ENCODE results near the gene ANKS6. TPM values are rescaled to one million over a fixed set of nuclear protein-coding genes. Genes with fewer than 3 reads are reported as not detected.

ANKS6 gene
- total RNA-seq, 2 experiments from 2014 or later = 11.8 to 12.2 TPM

GRCh38 chr9:98833090-98833956 is 37.0 kb upstream of the ANKS6 start:
- Mint-ChIP-seq H3K27me3 (no peaks in the 10 kb centered on the region), H3K4me3 (no peak overlapping the region), H3K36me3 (ENCODE audit: low read depth) (peaks cover 55% of the 10 kb centered on the region), H3K27ac (no peak overlapping the region), H3K4me1 (ENCODE audit: low read depth) (no peaks in the 10 kb centered on the region), H3K9me3 (no peaks in the 10 kb centered on the region)
- ChIA-PET CTCF (no interaction called here), POLR2A (no interaction called here)
- intact Hi-C loops (cut with DNase I, micrococcal nuclease) = no loop called here
- Histone ChIP-seq H3K27ac (ENCODE audit: low read depth in 1 of 2, low read length in 2 of 2) (no peak overlapping the region), H3K4me3 (ENCODE audit: low read length) (no peak overlapping the region), H3K9me3 (ENCODE audit: control insufficient read depth in 1 of 2, insufficient read depth in 1 of 2, low read length in 2 of 2) (no peaks in the 10 kb centered on the region), H3K4me1 (ENCODE audit: insufficient read depth, low read length) (no peaks in the 10 kb centered on the region), H3K27me3 (ENCODE audit: control insufficient read depth in 1 of 2, insufficient read depth in 2 of 2, low read length in 2 of 2) (no peaks in the 10 kb centered on the region), H3K36me3 (ENCODE audit: insufficient read depth, low read length) (peaks cover 14% of the 10 kb centered on the region)
- no peak for TF ChIP-seq CTCF (IDR thresholded peaks at IDR 0.05)
- ATAC-seq (ENCODE audit: poor library complexity) (no peak), DNase-seq (no peak)

GRCh38 chr9:98832768-98833089 is 36.4 kb upstream of the ANKS6 start:
- intact Hi-C loops (cut with DNase I, micrococcal nuclease) = no loop called here
- Mint-ChIP-seq H3K9me3 (no peaks in the 10 kb centered on the region), H3K4me1 (ENCODE audit: low read depth) (no peaks in the 10 kb centered on the region), H3K27ac (no peak overlapping the region), H3K4me3 (no peak overlapping the region), H3K27me3 (no peaks in the 10 kb centered on the region), H3K36me3 (ENCODE audit: low read depth) (peaks cover 56% of the 10 kb centered on the region)
- ChIA-PET CTCF (no interaction called here), POLR2A (no interaction called here)
- H3K4me1 ChIP-seq (ENCODE audit: insufficient read depth, low read length) = no peaks in the 10 kb centered on the region
- TF ChIP-seq CTCF (IDR thresholded peaks at IDR 0.05) = no peak
- no peaks in the 10 kb centered on the region for H3K9me3 ChIP-seq (ENCODE audit: control insufficient read depth in 1 of 2, insufficient read depth in 1 of 2, low read length in 2 of 2)
- no peaks in the 10 kb centered on the region for H3K27me3 ChIP-seq (ENCODE audit: control insufficient read depth in 1 of 2, insufficient read depth in 2 of 2, low read length in 2 of 2)
- ATAC-seq (ENCODE audit: poor library complexity) (no peak), DNase-seq (no peak)
- H3K36me3 ChIP-seq (ENCODE audit: insufficient read depth, low read length) = peaks cover 10% of the 10 kb centered on the region
- H3K4me3 ChIP-seq (ENCODE audit: low read length) = no peak overlapping the region
- H3K27ac ChIP-seq (ENCODE audit: low read depth in 1 of 2, low read length in 2 of 2) = no peak overlapping the region

GRCh38 chr9:98831696-98832095 is 35.3 kb upstream of the ANKS6 start:
- Histone ChIP-seq H3K9me3 (ENCODE audit: control insufficient read depth in 1 of 2, insufficient read depth in 1 of 2, low read length in 2 of 2) (no peaks in the 10 kb centered on the region), H3K36me3 (ENCODE audit: insufficient read depth, low read length) (peaks cover 8% of the 10 kb centered on the region), H3K4me3 (ENCODE audit: low read length) (no peak overlapping the region), H3K27ac (ENCODE audit: low read depth in 1 of 2, low read length in 2 of 2) (no peak overlapping the region), H3K4me1 (ENCODE audit: insufficient read depth, low read length) (no peaks in the 10 kb centered on the region), H3K27me3 (ENCODE audit: control insufficient read depth in 1 of 2, insufficient read depth in 2 of 2, low read length in 2 of 2) (no peaks in the 10 kb centered on the region)
- intact Hi-C loops (cut with DNase I, micrococcal nuclease) = no loop called here
- no peak overlapping the region for H3K27ac Mint-ChIP-seq
- peaks cover 54% of the 10 kb centered on the region for H3K36me3 Mint-ChIP-seq (ENCODE audit: low read depth)
- no peaks in the 10 kb centered on the region for H3K9me3 Mint-ChIP-seq
- H3K27me3 Mint-ChIP-seq = no peaks in the 10 kb centered on the region
- POLR2A ChIA-PET = no interaction called here
- H3K4me1 Mint-ChIP-seq (ENCODE audit: low read depth) = no peaks in the 10 kb centered on the region
- no peak overlapping the region for H3K4me3 Mint-ChIP-seq
- ATAC-seq (ENCODE audit: poor library complexity) (no peak), DNase-seq (no peak)
- TF ChIP-seq CTCF (IDR thresholded peaks at IDR 0.05) = no peak
- CTCF ChIA-PET = no interaction called here

Data from CD4-positive, alpha-beta T cell (primary cell).